GM18511 (cell line): ENCODE results near the gene TSPAN13.

ENCODE experiments used
- ATAC-seq: cut with Tn5 transposase; IDR thresholded peaks from one replicate; pipeline ENCODE4 v1.9.1; 2021; ENCODE audit warnings: mild to moderate bottlenecking, moderate library complexity; ENCODE audit not compliant: unreplicated experiment

TSPAN13 gene

GRCh38 chr7:16753102-16753931 lies at the start of gene TSPAN13:
Gene TSPAN13 (plus strand): TSS chr7:16753755. CDS start chr7:16753968, 213 bp downstream.
- ATAC-seq = peak; percentile 70

DNA sequence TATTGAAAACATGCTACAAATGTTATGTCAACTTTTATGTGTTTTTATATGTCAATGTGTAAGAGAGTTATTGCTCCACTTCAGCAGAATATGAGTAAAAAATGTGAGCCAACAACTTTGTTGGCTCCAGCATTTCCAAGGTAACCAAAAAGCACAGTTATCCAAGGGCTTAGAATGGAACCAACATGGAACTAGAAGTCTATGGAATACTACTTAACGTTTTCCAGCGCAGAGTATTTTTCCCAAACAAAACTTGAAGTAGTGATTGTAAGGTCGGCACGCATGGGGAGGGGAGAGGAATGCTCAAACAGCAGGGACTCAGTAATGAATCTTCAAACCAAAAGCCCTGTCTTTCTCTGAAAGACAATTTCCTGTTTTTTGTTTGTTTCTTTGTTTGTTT lies 45.0 kb upstream of the TSPAN13 start:
- no peak for ATAC-seq

DNA sequence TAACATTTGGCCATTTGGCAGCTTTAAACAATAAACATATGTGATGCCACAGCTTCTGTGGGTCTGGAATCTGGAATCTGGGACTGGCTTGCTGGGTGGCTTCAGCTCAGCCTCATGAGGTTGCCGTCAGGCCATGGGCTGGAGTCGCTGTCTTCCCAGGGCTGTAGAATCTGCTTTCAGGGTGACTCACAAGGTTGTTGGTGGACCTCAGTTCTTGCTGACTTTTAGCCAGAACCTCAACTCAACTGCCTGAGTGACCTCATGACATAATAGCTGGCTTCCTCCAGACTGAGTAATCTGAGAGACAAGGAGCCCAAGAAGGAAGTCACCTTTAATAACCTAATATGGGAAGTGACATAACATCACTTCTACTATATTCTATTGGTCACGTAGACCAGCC lies 44.6 kb upstream of the TSPAN13 start:
- no peak for ATAC-seq

- ATAC-seq = no peak
These were observed 42.9 kb upstream of the TSPAN13 start for GRCh38 chr7:16710651-16711050.

DNA sequence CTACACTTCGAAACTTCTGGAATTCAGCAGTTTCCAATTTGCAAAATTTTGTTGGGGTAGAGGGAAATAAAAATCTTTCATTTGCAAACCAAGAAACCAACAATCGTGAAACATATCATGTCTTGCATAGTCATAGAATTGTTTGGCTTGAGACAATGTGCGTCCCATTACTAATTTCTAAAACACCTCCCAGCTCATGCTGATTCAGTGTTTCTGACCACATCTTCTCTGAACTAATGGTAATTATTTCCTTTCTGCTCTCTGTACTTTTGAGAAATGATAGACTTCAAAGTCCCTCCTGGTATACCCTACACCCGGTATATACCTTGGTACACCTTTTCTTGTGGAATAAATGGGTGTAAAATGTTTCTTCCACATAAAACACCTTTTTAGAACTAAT lies 41.8 kb upstream of the TSPAN13 start:
- no peak for ATAC-seq

- no peak for ATAC-seq
These were observed 40.6 kb upstream of the TSPAN13 start for GRCh38 chr7:16712916-16713315.

DNA sequence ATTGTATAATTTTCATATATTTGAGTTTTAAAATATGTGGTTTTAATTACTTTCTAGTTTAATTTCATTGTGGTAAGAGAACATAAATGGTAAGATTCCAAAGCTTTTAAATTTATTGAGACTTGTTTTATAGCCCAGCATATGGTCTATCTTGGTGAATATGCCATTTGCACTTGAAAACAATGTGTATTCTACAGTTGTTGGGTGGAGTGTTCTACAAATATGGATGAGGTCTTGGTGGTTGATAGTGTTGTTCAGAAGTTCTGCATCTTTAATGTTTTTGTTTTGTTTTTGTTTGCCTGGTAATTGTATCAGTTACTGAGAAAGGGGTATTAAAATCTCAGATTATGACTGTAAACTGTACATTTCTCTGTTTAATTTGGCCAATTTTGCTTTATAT lies 37.6 kb upstream of the TSPAN13 start:
- no peak for ATAC-seq

GRCh38 chr7:16718111-16718656 lies 35.4 kb upstream of the TSPAN13 start:
- no peak for ATAC-seq

- ATAC-seq = no peak
These were observed 33.9 kb upstream of the TSPAN13 start for GRCh38 chr7:16719699-16720098.

DNA sequence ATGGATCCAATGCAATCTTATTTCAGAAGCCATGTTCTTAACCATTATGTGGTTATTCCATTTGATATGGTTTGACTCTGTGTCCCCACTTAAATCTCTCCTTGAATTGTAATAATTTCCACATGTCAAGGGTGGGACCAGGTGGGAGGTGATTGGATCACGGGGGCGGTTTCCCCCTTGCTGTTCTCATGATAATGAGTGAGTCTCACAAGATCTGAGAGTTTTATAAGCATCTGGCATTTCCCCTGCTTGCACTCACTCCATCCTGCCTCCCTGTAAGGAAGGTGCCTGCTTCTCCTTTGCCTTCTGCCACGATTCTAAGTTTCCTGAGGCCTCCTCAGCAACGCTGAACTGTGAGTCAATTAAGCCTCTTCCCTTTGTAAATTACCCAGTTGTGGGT lies 32.0 kb upstream of the TSPAN13 start:
- no peak for ATAC-seq

GRCh38 chr7:16724344-16724743 lies 29.2 kb upstream of the TSPAN13 start:
- ATAC-seq = no peak

GRCh38 chr7:16726189-16726588 lies 27.4 kb upstream of the TSPAN13 start:
- ATAC-seq = no peak

- ATAC-seq = no peak
These were observed 25.8 kb upstream of the TSPAN13 start for GRCh38 chr7:16727736-16728135.

DNA sequence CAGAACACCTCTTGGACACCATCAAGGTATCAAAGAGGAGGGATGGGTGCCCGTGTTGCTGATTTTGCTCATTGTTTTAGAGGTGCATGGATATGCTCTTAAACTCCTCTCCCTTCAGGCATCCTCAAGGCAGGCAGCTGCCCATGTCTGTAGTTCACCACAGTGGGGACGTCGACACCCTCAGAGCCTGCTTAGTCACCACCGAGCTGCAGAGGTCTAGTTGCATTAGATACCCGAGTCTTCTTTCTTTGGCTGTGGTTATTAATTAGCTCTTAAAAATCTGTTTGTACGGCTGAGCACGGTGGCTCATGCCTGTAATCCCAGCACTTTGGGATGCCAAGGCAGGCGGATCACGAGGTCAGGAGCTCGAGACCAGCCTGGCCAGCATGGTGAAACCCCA lies 24.7 kb upstream of the TSPAN13 start:
- no peak for ATAC-seq

DNA sequence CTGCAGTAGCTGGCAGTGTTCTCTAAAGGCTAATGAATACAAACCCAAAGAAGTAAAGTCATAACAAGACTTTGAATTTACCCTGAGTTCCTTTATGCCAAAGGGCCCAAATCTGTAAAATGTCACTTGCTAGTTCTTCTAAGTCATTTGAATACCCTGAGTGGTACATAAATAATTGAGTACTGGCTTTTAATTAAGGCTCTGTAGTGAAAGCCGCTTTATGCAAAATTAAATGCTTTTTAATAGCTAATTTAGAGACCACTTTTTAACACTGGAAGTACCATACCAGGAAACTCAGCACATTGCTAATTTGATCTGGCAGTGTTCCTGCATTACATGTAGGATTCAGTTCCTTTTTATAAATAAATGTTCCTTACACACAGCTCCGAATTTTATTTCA lies 24.0 kb upstream of the TSPAN13 start:
- ATAC-seq = no peak

- no peak for ATAC-seq
These were observed 22.6 kb upstream of the TSPAN13 start for GRCh38 chr7:16730937-16731336.

DNA sequence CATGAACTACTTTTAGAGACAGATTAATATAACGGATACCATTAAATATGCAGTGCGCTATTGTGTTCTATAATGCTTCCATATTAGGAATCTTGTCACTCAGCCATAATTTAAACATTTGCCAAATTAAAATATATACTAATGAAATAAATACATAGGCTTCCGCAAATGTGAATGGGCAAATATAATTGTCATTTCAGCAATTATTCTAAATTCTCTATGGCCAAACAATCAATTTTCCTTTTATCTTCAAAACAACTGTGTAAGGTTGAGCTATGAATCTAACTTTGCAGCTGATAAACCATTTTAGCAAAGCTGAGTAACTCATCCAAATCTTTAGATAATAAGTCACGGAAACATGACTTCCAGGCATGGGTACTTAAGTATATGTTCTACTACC lies 20.7 kb upstream of the TSPAN13 start:
- ATAC-seq = no peak

- no peak for ATAC-seq
These were observed 19.3 kb upstream of the TSPAN13 start for GRCh38 chr7:16734148-16734726.

GRCh38 chr7:16735020-16735419 lies 18.5 kb upstream of the TSPAN13 start:
- no peak for ATAC-seq

DNA sequence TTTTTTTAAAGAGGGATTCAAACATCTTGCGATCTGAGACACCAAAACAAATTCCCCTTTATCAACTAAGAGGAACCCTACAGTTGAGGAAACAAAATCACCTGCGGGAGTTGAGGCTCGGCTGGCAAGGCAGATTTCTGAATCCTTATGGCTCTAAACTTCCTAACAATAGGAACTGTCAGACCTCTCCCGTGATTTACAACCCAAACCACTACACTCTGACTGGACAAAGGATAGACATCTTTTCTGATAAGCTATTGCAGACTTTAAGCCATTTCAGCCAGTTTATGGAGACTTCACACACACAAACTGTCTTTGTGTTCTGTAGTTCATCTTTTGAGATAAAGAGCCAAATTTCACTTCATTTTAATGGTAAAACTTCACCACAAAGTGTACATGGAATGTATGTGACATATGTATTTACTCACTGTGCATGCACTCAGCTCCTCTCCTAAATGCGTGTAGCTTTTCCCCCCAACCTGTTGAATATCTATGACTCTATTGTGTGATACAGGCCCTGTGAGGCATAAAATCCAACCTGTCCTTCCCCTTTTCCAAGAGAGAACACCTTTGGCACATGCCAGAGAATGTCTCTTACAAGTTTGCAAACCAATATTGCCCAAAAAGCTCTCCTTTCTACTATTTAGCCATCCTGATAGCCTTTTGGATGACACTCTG lies 15.4 kb upstream of the TSPAN13 start:
- ATAC-seq = no peak

DNA sequence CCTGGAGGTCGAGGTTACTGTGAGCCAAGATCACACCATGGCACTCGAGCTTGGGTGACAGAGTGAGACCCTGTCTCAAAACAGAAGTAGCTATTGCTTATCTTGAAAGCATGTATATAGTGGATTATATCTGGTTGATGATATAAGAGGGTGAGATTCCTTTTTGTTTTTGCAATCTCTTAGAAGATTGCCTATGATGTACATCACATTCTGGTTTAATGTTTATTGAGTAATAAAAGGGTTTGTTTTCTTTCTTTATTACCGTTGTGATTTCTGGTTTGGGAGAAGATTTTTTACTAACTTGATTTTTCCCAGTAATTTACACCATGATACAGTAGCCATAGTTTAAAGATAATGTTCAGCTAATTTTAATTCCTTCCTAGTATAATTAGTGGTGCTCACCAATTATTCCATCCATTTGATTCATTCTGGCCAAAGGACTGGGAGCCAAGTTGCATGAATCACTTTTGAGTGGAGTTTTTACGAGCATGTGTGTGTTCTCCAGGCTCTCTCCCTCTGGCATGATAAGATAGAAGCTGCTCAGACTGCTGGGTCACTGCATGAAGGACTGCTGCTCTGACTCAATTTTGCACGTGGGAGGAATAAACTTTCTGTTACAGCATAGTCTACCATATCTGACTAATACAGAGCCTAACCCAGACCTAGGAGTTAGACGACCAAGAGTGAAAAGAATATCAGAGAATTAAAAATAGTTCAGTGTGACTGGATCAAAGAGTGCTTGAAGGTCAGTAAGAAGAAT lies 13.5 kb upstream of the TSPAN13 start:
- no peak for ATAC-seq
